Cardiac fibroblast (primary cell): Measurements from ENCODE around the gene CEP97.

Experiments
- DNase-seq, 2 donors: peaks; one replicate each; pipeline versions ENCODE4 v3.0.0 to v3.0.0-alpha.2; 2010; ENCODE audit warnings: low read depth in 2 of 2
- H3K4me3 ChIP-seq, 2 donors: replicated peaks in 1 of 2; 1 replicate in 1 of 2; 2 replicates in 1 of 2; pipeline ENCODE4 v1.5.1; 2011; ENCODE audit warnings: low read depth in 2 of 2, low read length in 2 of 2, mild to moderate bottlenecking in 2 of 2, moderate library complexity in 1 of 2
- TF ChIP-seq, protein P1 (sequence below): IDR thresholded peaks from one replicate; pipeline ENCODE4 v1.5.1; 2011; ENCODE audit warnings: low read depth, mild to moderate bottlenecking, low read length, inconsistent platforms

CEP97 gene

DNA sequence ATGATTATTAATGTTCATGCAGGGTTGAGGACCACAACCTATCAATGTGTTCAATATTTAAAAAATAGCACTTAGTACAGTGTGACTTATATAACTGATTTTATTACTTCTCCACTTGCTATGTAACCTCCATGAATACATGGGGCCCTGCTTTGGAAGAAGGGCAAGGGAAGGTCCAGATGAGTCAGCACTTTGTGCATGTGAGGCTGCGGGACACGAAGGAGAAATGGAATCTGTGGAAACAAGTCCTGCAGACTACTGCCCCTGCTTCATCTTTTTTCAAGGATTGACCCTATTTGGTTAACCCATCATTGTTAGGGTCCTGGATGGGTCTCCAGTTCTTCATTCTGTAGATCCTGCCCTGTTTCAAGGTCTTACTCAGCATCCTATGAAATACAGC is 56.2 kb downstream of the CEP97 start:
- peak; percentile 80 to 84 for DNase-seq
- H3K4me3 ChIP-seq: peak overlapping the region; percentile 3 to 85
- TF ChIP-seq, protein P1, sequence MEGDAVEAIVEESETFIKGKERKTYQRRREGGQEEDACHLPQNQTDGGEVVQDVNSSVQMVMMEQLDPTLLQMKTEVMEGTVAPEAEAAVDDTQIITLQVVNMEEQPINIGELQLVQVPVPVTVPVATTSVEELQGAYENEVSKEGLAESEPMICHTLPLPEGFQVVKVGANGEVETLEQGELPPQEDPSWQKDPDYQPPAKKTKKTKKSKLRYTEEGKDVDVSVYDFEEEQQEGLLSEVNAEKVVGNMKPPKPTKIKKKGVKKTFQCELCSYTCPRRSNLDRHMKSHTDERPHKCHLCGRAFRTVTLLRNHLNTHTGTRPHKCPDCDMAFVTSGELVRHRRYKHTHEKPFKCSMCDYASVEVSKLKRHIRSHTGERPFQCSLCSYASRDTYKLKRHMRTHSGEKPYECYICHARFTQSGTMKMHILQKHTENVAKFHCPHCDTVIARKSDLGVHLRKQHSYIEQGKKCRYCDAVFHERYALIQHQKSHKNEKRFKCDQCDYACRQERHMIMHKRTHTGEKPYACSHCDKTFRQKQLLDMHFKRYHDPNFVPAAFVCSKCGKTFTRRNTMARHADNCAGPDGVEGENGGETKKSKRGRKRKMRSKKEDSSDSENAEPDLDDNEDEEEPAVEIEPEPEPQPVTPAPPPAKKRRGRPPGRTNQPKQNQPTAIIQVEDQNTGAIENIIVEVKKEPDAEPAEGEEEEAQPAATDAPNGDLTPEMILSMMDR: no peak

DNA sequence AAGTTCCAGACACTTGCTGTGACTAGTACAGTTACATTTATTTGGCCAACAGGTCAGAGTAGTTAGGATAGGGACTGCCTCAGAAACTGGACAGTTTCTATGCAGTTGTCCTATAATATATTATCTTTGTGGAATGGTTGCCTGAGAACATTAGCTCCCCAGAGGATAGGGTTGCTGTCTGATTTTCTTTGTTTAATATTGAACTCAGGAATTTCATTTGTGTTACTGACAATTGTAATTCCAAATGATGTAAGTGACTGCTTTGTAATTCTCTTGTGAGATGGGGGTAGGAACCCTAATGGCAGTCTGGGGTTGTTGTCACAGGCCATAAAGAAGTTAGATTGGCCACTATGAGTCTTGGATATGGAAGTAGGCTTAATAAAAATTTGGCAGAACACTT is 56.8 kb downstream of the CEP97 start:
- H3K4me3 ChIP-seq: peak overlapping the region in 1 of 2 donors; percentile 85
- peak; percentile 17 to 34 for DNase-seq
- TF ChIP-seq, protein P1: no peak

DNA sequence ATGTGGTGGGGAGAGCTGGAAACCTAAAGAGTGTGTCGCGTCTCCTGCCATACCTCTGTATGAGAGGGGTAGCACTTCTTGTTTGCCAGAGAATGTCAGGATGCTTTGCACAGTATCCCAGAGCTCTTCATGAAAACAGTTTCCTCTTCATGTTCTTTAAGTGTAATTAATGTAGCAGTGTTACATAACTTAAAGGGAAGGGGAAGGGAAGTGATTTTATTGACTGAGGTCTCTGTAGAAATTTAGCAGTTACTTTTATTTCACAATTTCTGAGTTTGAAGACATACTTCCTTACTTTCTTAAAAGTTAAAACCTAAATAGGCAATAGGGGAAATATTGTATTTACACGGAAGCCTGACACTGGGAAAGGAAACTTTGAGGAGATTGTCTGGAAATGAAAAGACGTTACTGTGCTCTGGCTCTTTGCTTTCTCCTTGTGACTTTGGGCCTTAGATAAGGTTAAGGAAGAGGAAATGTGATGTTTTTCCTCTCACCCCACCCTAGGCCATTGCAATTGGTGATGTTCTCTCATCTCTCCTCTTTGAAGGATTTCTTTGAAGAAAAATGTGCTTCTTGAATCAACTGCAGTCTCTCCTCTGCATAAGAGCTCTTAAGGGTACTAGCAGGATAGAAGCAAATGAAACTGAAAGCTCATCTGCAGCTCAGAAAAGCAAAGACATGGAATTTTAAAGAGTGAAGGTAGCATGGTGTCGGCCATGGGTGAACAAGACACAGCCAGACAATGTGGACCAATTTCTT is 60.6 kb downstream of the CEP97 start:
- no peak for DNase-seq
- no peak overlapping the region for H3K4me3 ChIP-seq
- TF ChIP-seq, protein P1: no peak

DNA sequence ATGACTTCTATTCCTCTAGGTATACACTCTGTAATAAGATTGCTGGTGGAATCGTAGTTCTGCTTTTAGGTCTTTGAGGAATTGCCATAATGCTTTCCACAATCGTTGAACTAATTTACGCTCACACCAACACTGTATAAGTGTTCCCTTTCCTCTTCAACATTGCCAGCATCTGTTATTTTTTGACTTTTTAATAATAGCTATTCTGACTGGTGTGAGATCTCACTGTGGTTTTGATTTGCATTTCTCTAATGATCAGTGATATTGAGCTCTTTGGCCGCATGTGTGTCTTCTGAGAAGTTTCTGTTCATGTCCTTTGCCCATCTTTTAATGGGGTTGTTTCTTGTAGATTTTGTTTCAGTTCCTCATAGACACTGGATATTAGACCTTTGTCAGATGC is 67.4 kb downstream of the CEP97 start:
- no peak overlapping the region for H3K4me3 ChIP-seq
- DNase-seq: no peak
- TF ChIP-seq, protein P1: no peak

DNA sequence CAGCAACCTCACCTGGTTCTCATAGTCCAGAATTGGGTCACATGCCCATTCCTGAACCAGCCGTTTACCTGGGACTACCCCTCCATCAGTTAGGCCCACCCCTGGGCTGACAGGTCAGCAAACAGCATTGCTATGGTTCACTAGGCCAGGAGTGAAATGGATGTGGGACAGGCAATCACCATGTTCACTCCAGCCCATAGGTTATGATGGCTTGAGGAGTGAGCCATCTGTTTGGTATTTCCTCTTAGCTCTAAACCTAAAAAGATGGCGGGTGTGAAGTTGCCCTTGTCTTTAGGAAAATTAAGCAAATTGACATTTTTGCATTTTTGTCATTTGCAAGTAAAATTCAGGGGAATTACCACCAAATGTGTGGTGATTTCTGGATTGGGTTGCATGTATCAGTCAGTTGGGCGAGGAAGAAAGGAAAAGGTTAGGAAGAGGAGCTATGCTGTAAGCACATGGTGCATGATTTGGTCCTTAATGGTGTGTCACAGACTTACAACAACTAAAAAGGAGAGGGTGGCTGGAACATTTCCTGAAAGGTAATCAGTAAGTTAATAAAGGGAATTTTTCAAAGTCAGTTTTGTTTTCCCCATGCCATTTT is 71.8 kb downstream of the CEP97 start:
- no peak for DNase-seq
- TF ChIP-seq, protein P1: no peak
- no peak overlapping the region for H3K4me3 ChIP-seq

DNA sequence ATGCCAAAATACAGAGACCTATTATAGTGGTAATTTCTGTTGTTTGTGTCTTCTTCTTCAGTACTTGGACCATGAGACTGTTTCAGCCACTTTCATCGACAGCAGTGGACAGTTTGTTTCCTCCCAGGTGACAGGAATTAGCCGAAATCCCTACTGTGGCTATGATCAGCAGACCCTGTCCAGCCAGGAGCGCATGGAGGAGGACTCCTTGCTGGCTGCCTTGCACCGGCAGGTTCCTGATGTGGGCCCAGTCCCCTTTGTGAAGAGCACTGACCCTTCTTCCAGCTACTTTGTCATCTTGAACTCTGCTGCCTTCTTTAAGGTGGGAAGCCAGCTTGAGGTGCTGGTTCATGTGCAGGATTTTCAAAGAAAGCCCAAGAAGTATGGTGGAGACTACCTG is 76.8 kb downstream of the CEP97 start:
- no peak for DNase-seq
- TF ChIP-seq, protein P1: no peak
- H3K4me3 ChIP-seq: no peak overlapping the region
